ENCODE results near the gene ZNF432.

DNA sequence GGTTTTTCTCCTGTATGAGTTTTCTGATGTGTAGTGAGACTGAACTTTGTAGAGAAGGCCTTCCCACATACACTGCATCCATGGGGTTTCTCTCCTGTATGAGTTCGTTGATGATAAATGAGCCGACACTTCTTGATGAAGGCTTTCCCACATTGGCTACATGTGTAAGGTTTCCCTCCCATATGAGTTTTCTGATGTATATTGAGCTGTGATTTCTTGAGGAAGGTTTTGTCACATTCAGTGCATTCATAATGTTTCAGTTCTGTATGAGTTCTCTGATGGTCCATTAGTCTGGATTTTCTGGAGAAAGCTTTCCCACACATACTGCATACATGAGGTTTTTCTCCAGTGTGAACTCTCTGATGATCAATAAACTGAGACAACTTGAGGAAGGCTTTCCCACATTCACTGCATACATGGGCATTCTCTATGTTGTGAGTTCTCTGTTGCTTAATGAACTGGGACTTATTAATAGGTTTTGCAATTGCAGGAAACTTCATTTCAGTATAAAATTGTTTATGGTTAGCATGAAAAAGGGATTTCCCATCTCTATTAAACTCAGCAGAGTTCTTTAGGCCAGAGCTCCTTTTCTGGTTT, 54.5 kb downstream of the ZNF432 start:
- TF ChIP-seq, protein P1, sequence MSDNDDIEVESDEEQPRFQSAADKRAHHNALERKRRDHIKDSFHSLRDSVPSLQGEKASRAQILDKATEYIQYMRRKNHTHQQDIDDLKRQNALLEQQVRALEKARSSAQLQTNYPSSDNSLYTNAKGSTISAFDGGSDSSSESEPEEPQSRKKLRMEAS (IDR thresholded peaks at IDR 0.05; ENCODE audit: low read depth) = no peak
- TF ChIP-seq SIN3A (IDR thresholded peaks at IDR 0.05; ENCODE audit: borderline replicate concordance, low read depth, low read length) = no peak
- TF ChIP-seq TCF12 (IDR thresholded peaks at IDR 0.05) = no peak
- TF ChIP-seq RFX5 (IDR thresholded peaks at IDR 0.05; ENCODE audit: low read length) = no peak
- no peak for TF ChIP-seq EZH2phosphoT487 (IDR thresholded peaks at IDR 0.05; ENCODE audit: borderline replicate concordance, low read depth)
- TF ChIP-seq, protein P2, sequence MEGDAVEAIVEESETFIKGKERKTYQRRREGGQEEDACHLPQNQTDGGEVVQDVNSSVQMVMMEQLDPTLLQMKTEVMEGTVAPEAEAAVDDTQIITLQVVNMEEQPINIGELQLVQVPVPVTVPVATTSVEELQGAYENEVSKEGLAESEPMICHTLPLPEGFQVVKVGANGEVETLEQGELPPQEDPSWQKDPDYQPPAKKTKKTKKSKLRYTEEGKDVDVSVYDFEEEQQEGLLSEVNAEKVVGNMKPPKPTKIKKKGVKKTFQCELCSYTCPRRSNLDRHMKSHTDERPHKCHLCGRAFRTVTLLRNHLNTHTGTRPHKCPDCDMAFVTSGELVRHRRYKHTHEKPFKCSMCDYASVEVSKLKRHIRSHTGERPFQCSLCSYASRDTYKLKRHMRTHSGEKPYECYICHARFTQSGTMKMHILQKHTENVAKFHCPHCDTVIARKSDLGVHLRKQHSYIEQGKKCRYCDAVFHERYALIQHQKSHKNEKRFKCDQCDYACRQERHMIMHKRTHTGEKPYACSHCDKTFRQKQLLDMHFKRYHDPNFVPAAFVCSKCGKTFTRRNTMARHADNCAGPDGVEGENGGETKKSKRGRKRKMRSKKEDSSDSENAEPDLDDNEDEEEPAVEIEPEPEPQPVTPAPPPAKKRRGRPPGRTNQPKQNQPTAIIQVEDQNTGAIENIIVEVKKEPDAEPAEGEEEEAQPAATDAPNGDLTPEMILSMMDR (IDR thresholded peaks at IDR 0.05) = no peak
- TF ChIP-seq POLR2AphosphoS5 (IDR thresholded peaks at IDR 0.05; ENCODE audit: low read depth, low read length) = no peak
- TF ChIP-seq TAF1 (IDR thresholded peaks at IDR 0.05; ENCODE audit: borderline replicate concordance, low read depth, low read length) = no peak
- no peak for TF ChIP-seq TEAD4 (IDR thresholded peaks at IDR 0.05; ENCODE audit: borderline replicate concordance, insufficient read depth)
- no peak for TF ChIP-seq GABPA (IDR thresholded peaks at IDR 0.05; ENCODE audit: low read depth)
- TF ChIP-seq EP300 (IDR thresholded peaks at IDR 0.05; ENCODE audit: borderline replicate concordance in 1 of 2, low read depth in 1 of 2, low read length in 1 of 2) = no peak
- TF ChIP-seq CHD2 (IDR thresholded peaks at IDR 0.05; ENCODE audit: low read length, partially characterized antibody) = no peak
- no peak for TF ChIP-seq RAD21 (IDR thresholded peaks at IDR 0.05; ENCODE audit: low read length)
- TF ChIP-seq, protein P3, sequence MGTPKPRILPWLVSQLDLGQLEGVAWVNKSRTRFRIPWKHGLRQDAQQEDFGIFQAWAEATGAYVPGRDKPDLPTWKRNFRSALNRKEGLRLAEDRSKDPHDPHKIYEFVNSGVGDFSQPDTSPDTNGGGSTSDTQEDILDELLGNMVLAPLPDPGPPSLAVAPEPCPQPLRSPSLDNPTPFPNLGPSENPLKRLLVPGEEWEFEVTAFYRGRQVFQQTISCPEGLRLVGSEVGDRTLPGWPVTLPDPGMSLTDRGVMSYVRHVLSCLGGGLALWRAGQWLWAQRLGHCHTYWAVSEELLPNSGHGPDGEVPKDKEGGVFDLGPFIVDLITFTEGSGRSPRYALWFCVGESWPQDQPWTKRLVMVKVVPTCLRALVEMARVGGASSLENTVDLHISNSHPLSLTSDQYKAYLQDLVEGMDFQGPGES (IDR thresholded peaks at IDR 0.05; ENCODE audit: low read depth, low read length) = no peak
